H1 (cell line): ENCODE data around the gene HOXD10. TPM values are rescaled to one million over a fixed set of nuclear protein-coding genes. Genes with fewer than 3 reads are reported as not detected.

Experiments used
- CTCF ChIA-PET: fragments of 300-600 bp; sonication (Branson Sonifier 250); formaldehyde crosslinking; loops from one replicate; lab custom pipeline; 2021; ENCODE audit not compliant: partially characterized antibody; lab: Charles Lee
- POLR2A ChIA-PET: fragments of 300-600 bp; sonication (Branson Sonifier 250); formaldehyde crosslinking; loops from one replicate; lab custom pipeline; 2021; ENCODE audit warnings: inconsistent platforms; ENCODE audit not compliant: partially characterized antibody; lab: Charles Lee
- DNase-seq, 2 experiments: peaks; one replicate each; pipeline versions ENCODE4 v3.0.0 to v3.0.0-alpha.2; 2010 to 2022; ENCODE audit warnings: low spot score in 2 of 2, low read depth in 1 of 2, mixed read lengths in 1 of 2
- FAIRE-seq: peaks from 2 replicates; lab custom pipeline; 2011; peaks lifted over from hg19 to GRCh38; lab: Jason Lieb, UNC
- H2AFZ ChIP-seq: 2 replicates; pipeline ENCODE4 v1.8.1; 2012; ENCODE audit warnings: low read length, inconsistent platforms
- H2AK5ac ChIP-seq: 2 replicates; pipeline ENCODE4 v1.6.1; 2013; ENCODE audit warnings: low read depth, low read length
- H2BK120ac ChIP-seq: replicated peaks from 2 replicates; pipeline ENCODE3; 2013; ENCODE audit warnings: low read depth, low read length, inconsistent platforms
- H2BK12ac ChIP-seq: 2 replicates; pipeline ENCODE4 v1.6.1; 2013; ENCODE audit warnings: low read depth, low read length
- H2BK15ac ChIP-seq: 2 replicates; pipeline ENCODE4 v1.6.1; 2013; ENCODE audit warnings: low read length
- H2BK20ac ChIP-seq: 2 replicates; pipeline ENCODE4 v1.6.1; 2013; ENCODE audit warnings: low read length
- H2BK5ac ChIP-seq: 2 replicates; pipeline ENCODE4 v1.6.1; 2013; ENCODE audit warnings: low read depth, low read length
- H3K14ac ChIP-seq: 2 replicates; pipeline ENCODE4 v1.6.1; 2013; ENCODE audit warnings: inconsistent platforms; ENCODE audit not compliant: insufficient read length
- H3K18ac ChIP-seq: 2 replicates; pipeline ENCODE4 v1.6.1; 2013; ENCODE audit warnings: low read length; ENCODE audit errors: extremely low read depth
- H3K23ac ChIP-seq: 2 replicates; pipeline ENCODE4 v1.6.1; 2013; ENCODE audit warnings: inconsistent platforms; ENCODE audit not compliant: insufficient read length
- H3K23me2 ChIP-seq: 2 replicates; pipeline ENCODE4 v1.6.1; 2013; ENCODE audit warnings: low read depth, low read length
- H3K27ac ChIP-seq: 2 replicates; pipeline ENCODE4 v1.6.1; 2011; ENCODE audit warnings: low read depth, low read length, inconsistent platforms
- H3K27me3 ChIP-seq, 4 experiments: replicated peaks in 1 of 4; 1 replicate in 1 of 4; 2 replicates in 3 of 4; pipeline versions ENCODE4 v1.6.1 to v1.8.1; 2011 to 2013; ENCODE audit warnings: low read length in 3 of 4, mild to moderate bottlenecking in 3 of 4, inconsistent platforms in 2 of 4, mixed read lengths in 2 of 4, moderate library complexity in 1 of 4; ENCODE audit not compliant: control insufficient read depth in 3 of 4, insufficient read depth in 3 of 4; ENCODE audit errors: extremely low read depth in 1 of 4
- H3K36me3 ChIP-seq, 4 experiments: 2 replicates each; pipeline versions ENCODE4 v1.6.1 to v1.8.1; 2011 to 2013; ENCODE audit warnings: mild to moderate bottlenecking in 4 of 4, low read length in 3 of 4, moderate library complexity in 2 of 4, control low read depth in 1 of 4, inconsistent platforms in 1 of 4; ENCODE audit not compliant: insufficient read depth in 4 of 4, control insufficient read depth in 2 of 4
- H3K4ac ChIP-seq: replicated peaks from 2 replicates; pipeline ENCODE3; 2013; ENCODE audit warnings: low read length, low read depth, mixed read lengths, inconsistent platforms; ENCODE audit not compliant: insufficient read length
- H3K4me1 ChIP-seq, 4 experiments: replicated peaks in 1 of 4; 1 replicate in 1 of 4; 2 replicates in 3 of 4; pipeline versions ENCODE4 v1.6.1 to v1.8.1; 2011 to 2013; ENCODE audit warnings: low read length in 3 of 4, inconsistent platforms in 2 of 4, mixed read lengths in 1 of 4; ENCODE audit not compliant: insufficient read depth in 4 of 4, control insufficient read depth in 3 of 4
- H3K4me2 ChIP-seq, 2 experiments: 2 replicates each; pipeline versions ENCODE4 v1.6.1 to v1.8.1; 2011 to 2013; ENCODE audit warnings: low read depth in 2 of 2, low read length in 2 of 2, control low read depth in 1 of 2, inconsistent platforms in 1 of 2, mild to moderate bottlenecking in 1 of 2; ENCODE audit not compliant: insufficient read depth in 1 of 2
- H3K4me3 ChIP-seq, 4 experiments: fragments of 200-600, 300-600 bp in 1 of 4; sonication (generic), shearing (Covaris generic), sonication (Bioruptor Twin) in 1 of 4; 2 replicates each; pipeline versions ENCODE4 v1.5.1 to v1.8.1; 2011 to 2016; ENCODE audit warnings: low read length in 4 of 4, low read depth in 3 of 4, control low read depth in 2 of 4, inconsistent platforms in 2 of 4, mild to moderate bottlenecking in 2 of 4, mixed read lengths in 1 of 4, moderate library complexity in 1 of 4; ENCODE audit not compliant: insufficient read depth in 2 of 4; ENCODE audit errors: extremely low read depth in 1 of 4
- H3K56ac ChIP-seq: replicated peaks from 2 replicates; pipeline ENCODE3; 2013; ENCODE audit warnings: low read depth, mild to moderate bottlenecking, mixed read lengths, low read length, inconsistent platforms; ENCODE audit not compliant: insufficient read length
- H3K79me1 ChIP-seq: 2 replicates; pipeline ENCODE4 v1.6.1; 2013; ENCODE audit warnings: low read depth, low read length, control low read depth
- H3K79me2 ChIP-seq, 2 experiments: 2 replicates each; pipeline versions ENCODE4 v1.6.1 to v1.8.1; 2012 to 2013; ENCODE audit warnings: low read length in 2 of 2, mild to moderate bottlenecking in 2 of 2, inconsistent platforms in 1 of 2; ENCODE audit not compliant: insufficient read depth in 2 of 2, control insufficient read depth in 1 of 2
- H3K9ac ChIP-seq, 4 experiments: replicated peaks in 1 of 4; 1 replicate in 1 of 4; 2 replicates in 3 of 4; pipeline versions ENCODE4 v1.6.1 to v1.8.1; 2011 to 2013; ENCODE audit warnings: low read depth in 3 of 4, low read length in 3 of 4, control low read depth in 2 of 4, mild to moderate bottlenecking in 2 of 4, moderate library complexity in 2 of 4, inconsistent platforms in 1 of 4; ENCODE audit errors: extremely low read depth in 1 of 4
- H3K9me3 ChIP-seq, 2 experiments: 2 replicates each; pipeline versions ENCODE4 v1.6.1 to v1.8.1; 2012 to 2013; ENCODE audit warnings: mild to moderate bottlenecking in 2 of 2, moderate library complexity in 2 of 2, control low read depth in 1 of 2, inconsistent platforms in 1 of 2, low read depth in 1 of 2, low read length in 1 of 2, mixed read lengths in 1 of 2; ENCODE audit not compliant: insufficient read depth in 2 of 2
- H4K20me1 ChIP-seq, 2 experiments: replicated peaks in 1 of 2; 2 replicates each; pipeline versions ENCODE3 to v1.8.1; 2011 to 2013; ENCODE audit warnings: inconsistent platforms in 2 of 2, low read length in 2 of 2, mild to moderate bottlenecking in 1 of 2; ENCODE audit not compliant: insufficient read depth in 2 of 2, control insufficient read depth in 1 of 2
- H4K5ac ChIP-seq: 2 replicates; pipeline ENCODE4 v1.6.1; 2013; ENCODE audit warnings: low read length, low read depth, mixed read lengths, inconsistent platforms; ENCODE audit not compliant: insufficient read length
- H4K8ac ChIP-seq: 2 replicates; pipeline ENCODE4 v1.8.0; 2013; ENCODE audit warnings: mild to moderate bottlenecking, moderate library complexity, low read length, inconsistent platforms; ENCODE audit not compliant: insufficient read depth; ENCODE audit errors: extremely low read depth
- H4K91ac ChIP-seq: replicated peaks from 2 replicates; pipeline ENCODE3; 2013; ENCODE audit warnings: low read length, mixed read lengths, inconsistent platforms; ENCODE audit not compliant: insufficient read length
- ASH2L ChIP-seq: fragments of 200-600, 300-600 bp; sonication (generic); IDR thresholded peaks from one replicate; pipeline ENCODE4 v1.7.1; 2017; ENCODE audit warnings: low read length
- ATF3 ChIP-seq: IDR thresholded peaks from 2 replicates; pipeline ENCODE4 v1.6.1; 2011; ENCODE audit warnings: low read depth, mild to moderate bottlenecking, low read length; ENCODE audit not compliant: insufficient read depth
- E2F6 ChIP-seq: IDR thresholded peaks from 2 replicates; pipeline ENCODE4 v1.6.1; 2012; ENCODE audit warnings: inconsistent platforms
- EGR1 ChIP-seq: IDR thresholded peaks from 2 replicates; pipeline ENCODE4 v1.6.1; 2011; ENCODE audit warnings: low read depth, low read length, borderline replicate concordance
- KDM4A ChIP-seq: IDR thresholded peaks from one replicate; pipeline ENCODE4 v1.7.1; 2012; ENCODE audit warnings: low read depth, mild to moderate bottlenecking, moderate library complexity, low read length, inconsistent platforms; ENCODE audit not compliant: severe bottlenecking
- SP4 ChIP-seq: IDR thresholded peaks from 2 replicates; pipeline ENCODE4 v1.6.1; 2012; ENCODE audit warnings: low read length, inconsistent platforms
- SUZ12 ChIP-seq: fragments of 200-600 bp; sonication (generic); IDR thresholded peaks from 2 replicates; pipeline ENCODE4 v1.6.1; 2012; ENCODE audit warnings: mild to moderate bottlenecking, inconsistent platforms, low read length, moderate library complexity, mixed read lengths
- YY1 ChIP-seq: IDR thresholded peaks from 2 replicates; pipeline ENCODE4 v1.6.1; 2011; ENCODE audit warnings: low read depth, mild to moderate bottlenecking, low read length
- ZNF274 ChIP-seq: IDR thresholded peaks from 2 replicates; pipeline ENCODE4 v1.7.0; 2012; ENCODE audit warnings: low read length, borderline replicate concordance; ENCODE audit errors: extremely low read depth
- WGBS, 2 experiments: shearing (Covaris generic) in 1 of 2; methylation state at CpG; one replicate each; pipeline versions ENCODE4 v1.1.6 to v1.1.7; 2013 to 2015; ENCODE audit warnings: low lambda C conversion rate in 2 of 2, mixed read lengths in 2 of 2, inconsistent platforms in 1 of 2, low coverage in 1 of 2, missing lambda C conversion rate in 1 of 2; ENCODE audit not compliant: insufficient replicate concordance in 2 of 2, insufficient coverage in 1 of 2, insufficient read length in 1 of 2; ENCODE audit errors: extremely low coverage in 1 of 2, missing lambda C conversion rate in 1 of 2; 5-methylcytosine and 5-hydroxymethylcytosine counted together
- polyA plus RNA-seq, 7 experiments: library from polyadenylated mRNA; depleted of rRNA in 3 of 7; stranded (reverse) in 5 of 7; unstranded in 2 of 7; fragments of >200 nt in 5 of 7; fragments of 200-250 nt in 2 of 7; gene quantifications; 1 replicate in 5 of 7; 2 replicates in 1 of 7; 4 replicates in 1 of 7; pipeline versions ENCODE4 v1.2.1 to v1.2.3, GENCODE V29; 2011 to 2013; ENCODE audit warnings: missing spikeins in 2 of 7, mixed read lengths in 2 of 7
- total RNA-seq: library from RNA; stranded (reverse); fragmentation: NEBNext Ultra II Directional; extraction: Animal tissue kit (Norgen Biotek cat#: 25700); gene quantifications from 2 replicates; pipeline ENCODE4 v1.2.1, GENCODE V29; 2021

HOXD10 gene
- total and polyA plus RNA-seq, 2 of the 8 experiments (the other 6 are each of a cell fraction or from before 2014, with no cell fraction given), result not detected

DNA sequence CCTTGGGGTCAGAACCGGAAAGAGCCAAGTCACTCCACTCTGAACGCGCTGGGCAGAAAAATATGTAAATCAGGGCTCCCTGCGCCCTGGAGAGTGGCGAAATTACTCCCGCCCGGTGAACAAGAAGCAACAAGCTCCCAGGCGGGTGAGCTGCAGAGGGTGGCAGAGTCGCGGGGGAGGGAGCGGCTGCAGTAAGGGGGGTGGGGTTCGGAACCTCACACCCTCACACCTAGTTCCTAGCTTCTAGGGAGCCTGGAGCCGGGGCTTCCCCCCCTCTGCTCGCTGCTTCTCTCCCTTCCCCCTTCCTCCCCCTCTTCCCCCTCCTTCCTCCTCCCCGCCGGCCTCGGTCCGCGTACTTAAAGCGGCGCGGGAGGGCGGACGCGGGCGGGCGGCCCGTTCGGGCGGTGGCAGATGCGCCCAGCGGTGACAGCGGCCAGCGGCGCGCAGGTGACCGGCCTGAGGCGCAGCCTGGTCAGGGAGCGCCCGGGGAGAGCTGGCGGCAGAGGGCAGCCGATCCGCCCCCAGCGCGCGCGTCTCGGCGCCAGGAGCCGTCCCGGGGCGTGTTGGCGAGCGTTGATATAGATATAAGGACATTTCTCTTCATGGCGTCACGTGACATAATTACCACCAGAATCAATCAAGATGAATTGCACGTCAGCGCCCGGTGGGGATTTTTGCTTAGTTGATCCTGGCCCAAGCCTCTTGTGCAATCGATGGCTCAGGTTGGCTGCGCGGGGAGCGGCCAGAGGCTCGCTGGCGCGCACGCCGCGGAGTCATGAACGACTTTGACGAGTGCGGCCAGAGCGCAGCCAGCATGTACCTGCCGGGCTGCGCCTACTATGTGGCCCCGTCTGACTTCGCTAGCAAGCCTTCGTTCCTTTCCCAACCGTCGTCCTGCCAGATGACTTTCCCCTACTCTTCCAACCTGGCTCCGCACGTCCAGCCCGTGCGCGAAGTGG, 9.7 kb upstream of the HOXD10 start, which contains the start of gene HOXD11:
TSS of gene HOXD11 (plus strand) at position 700 of the 959 bp plus-strand sequence. CDS start at position 776, 76 bp downstream.
- ChIA-PET CTCF (interaction anchor here (1.0 to 2.0 kb wide), 4 partner anchors 9 to 26 kb away, joined by 3 to 5 read pairs (median 4); no protein-coding TSS in a partner anchor), POLR2A (interaction anchor here (2.5 kb wide), 1 partner anchor 10 kb away, joined by 12 read pairs; no protein-coding TSS in a partner anchor)
- Histone ChIP-seq H2AK5ac (0 out of 2 replicates have a peak within 1 kb of the TSS, but pooled peaks have one; percentile 92), H2AFZ (no peak within 1 kb of the TSS), H3K36me3 (peaks cover 0 to 4% (median 0%) of the 10 kb centered on the region in 4 experiments; a peak in 1 of 8 replicates), H4K20me1 (peaks cover 13 to 46% of the 10 kb centered on the region in 2 experiments), H2BK5ac (no peak within 1 kb of the TSS), H3K27ac (no peak within 1 kb of the TSS), H3K56ac (no peak within 1 kb of the TSS), H3K9ac (no peak within 1 kb of the TSS), H3K9me3 (no peaks in the 10 kb centered on the region), H3K27me3 (peaks cover 98 to 99% (median 99%) of the 10 kb centered on the region in 4 experiments), H3K18ac (peak within 1 kb of the TSS; percentile 48), H3K23ac (no peak within 1 kb of the TSS), H3K4me3 (peak within 1 kb of the TSS in 2 of 4 experiments; percentile 3 to 41; a peak in 2 of 8 replicates), H2BK120ac (no peak within 1 kb of the TSS), H3K79me2 (no peaks in the 10 kb centered on the region), H4K91ac (no peak within 1 kb of the TSS), H3K4me1 (peaks cover 0 to 21% (median 10%) of the 10 kb centered on the region in 4 experiments; a peak in 5 of 7 replicates), H3K79me1 (no peaks in the 10 kb centered on the region), H4K5ac (no peak within 1 kb of the TSS), H3K4me2 (peak within 1 kb of the TSS; percentile 18 to 67; a peak in 3 of 4 replicates), H2BK20ac (peak within 1 kb of the TSS; percentile 93), H4K8ac (peak within 1 kb of the TSS; percentile 80; the same call in 1 of the 2 replicates), H3K4ac (no peak within 1 kb of the TSS), H2BK15ac (peak within 1 kb of the TSS; percentile 53; the same call in 1 of the 2 replicates), H3K14ac (no peak within 1 kb of the TSS), H2BK12ac (peak within 1 kb of the TSS; percentile 94; the same call in 1 of the 2 replicates), H3K23me2 (0 out of 2 replicates have a peak, but pooled peaks cover 2% of the 10 kb centered on the region)
- WGBS, 2 experiments, result 5% methylated on average over 66 of the region's 85 CpGs; no CpG with 5 or more reads in 1 of the 2 experiments
- FAIRE-seq, result no peak
- DNase-seq, result peak in 1 of 2 experiments; percentile 78
- no peak for TF ChIP-seq ZNF274
- TF ChIP-seq ATF3, result 0 out of 2 replicates have a peak, but pooled peaks have one; percentile 37
- TF ChIP-seq E2F6, result peak; percentile 36
- 0 out of 2 replicates have a peak, but pooled peaks have one; percentile 6 for TF ChIP-seq YY1
- TF ChIP-seq ASH2L, result peak; percentile 84
- no peak for TF ChIP-seq SP4
- peak; percentile 95 for TF ChIP-seq SUZ12
- TF ChIP-seq EGR1, result peak; percentile 43; the same call in 1 of the 2 replicates
- peak; percentile 23 for TF ChIP-seq KDM4A
